GM12891 (cell line): ENCODE data around the gene ANKS1A.

Experiments used
- PAX5 ChIP-seq: IDR thresholded peaks from 2 replicates; pipeline ENCODE4 v1.6.1; 2011; ENCODE audit warnings: low read length, moderate library complexity, mild to moderate bottlenecking; ENCODE audit not compliant: insufficient read depth, severe bottlenecking
- POLR2A ChIP-seq: IDR thresholded peaks from 2 replicates; pipeline ENCODE4 v1.6.1; 2011; ENCODE audit warnings: low read depth, low read length, control low read depth
- POLR2AphosphoS5 ChIP-seq: IDR thresholded peaks from 2 replicates; pipeline ENCODE4 v1.6.1; 2011; ENCODE audit warnings: low read depth, low read length, control low read depth
- TAF1 ChIP-seq: IDR thresholded peaks from 2 replicates; pipeline ENCODE4 v1.6.1; 2011; ENCODE audit warnings: low read depth, low read length, control low read depth

GRCh38 chr6:34891296-34891695, 2.2 kb downstream of the ANKS1A start:
- TF ChIP-seq POLR2A (no peak), PAX5 (no peak), TAF1 (no peak), POLR2AphosphoS5 (no peak)
